HEK293 (cell line): ENCODE measurements around the gene ASCL5.

ENCODE experiments used
- CTCF ChIA-PET: fragments of 350-600 bp; formaldehyde crosslinking; extraction: SDS; loops from one replicate; lab custom pipeline; 2021; ENCODE audit warnings: antibody characterized with exemption; lab: Yijun Ruan, JAX
- POLR2A ChIA-PET: fragments of 300-600 bp; formaldehyde crosslinking; extraction: SDS; loops from one replicate; lab custom pipeline; 2020; ENCODE audit warnings: antibody characterized with exemption, inconsistent platforms; lab: Yijun Ruan, JAX
- H3K27ac ChIP-seq: fragments of 200-500 bp; sonication (Bioruptor generic); 2 replicates; pipeline ENCODE4 v1.5.1; 2014; ENCODE audit warnings: low read depth, low read length, control low read depth, inconsistent platforms; ENCODE audit errors: extremely low read depth
- H3K36me3 ChIP-seq, 2 experiments: fragments of 200-500 bp in 1 of 2; sonication (Bioruptor generic) in 1 of 2; 1 replicate in 1 of 2; 2 replicates in 1 of 2; pipeline ENCODE4 v1.5.1; 2014 to 2017; ENCODE audit warnings: inconsistent platforms in 2 of 2, low read length in 2 of 2; ENCODE audit not compliant: control insufficient read depth in 2 of 2, insufficient read depth in 1 of 2
- H3K4me1 ChIP-seq: fragments of 200-500 bp; sonication (Bioruptor generic); 2 replicates; pipeline ENCODE4 v1.5.1; 2014; ENCODE audit warnings: mild to moderate bottlenecking, low read length, inconsistent platforms; ENCODE audit not compliant: control insufficient read depth, insufficient read depth
- H3K4me3 ChIP-seq: 2 replicates; pipeline ENCODE4 v1.5.1; 2011; ENCODE audit warnings: low read depth, mild to moderate bottlenecking, control low read depth, low read length, moderate library complexity
- H3K9me3 ChIP-seq: fragments of 200-500 bp; sonication (Bioruptor generic); 2 replicates; pipeline ENCODE4 v1.5.1; 2014; ENCODE audit warnings: low read depth, low read length, inconsistent platforms; ENCODE audit not compliant: control insufficient read depth, insufficient read depth
- FEZF1 ChIP-seq: fragments of 450-650 bp; formaldehyde crosslinking; IDR thresholded peaks from 2 replicates; pipeline ENCODE4 v1.5.1; 2016; ENCODE audit warnings: missing biosample characterization, missing genetic modification characterization
- HOXA7 ChIP-seq: sonication (generic); formaldehyde crosslinking; IDR thresholded peaks from 2 replicates; pipeline ENCODE4 v1.8.1; 2022; ENCODE audit warnings: missing genetic modification reagents, borderline replicate concordance
- HOXC10 ChIP-seq: sonication (generic); formaldehyde crosslinking; IDR thresholded peaks from 2 replicates; pipeline ENCODE4 v1.8.1; 2023; ENCODE audit warnings: mild to moderate bottlenecking, missing genetic modification reagents
- KLF8 ChIP-seq: fragments of 450-650 bp; formaldehyde crosslinking; IDR thresholded peaks from 2 replicates; pipeline ENCODE4 v1.5.1; 2016; ENCODE audit warnings: missing biosample characterization, missing genetic modification characterization
- SCRT2 ChIP-seq: fragments of 450-650 bp; formaldehyde crosslinking; IDR thresholded peaks from 2 replicates; pipeline ENCODE4 v1.5.1; 2016; ENCODE audit warnings: missing biosample characterization, missing genetic modification characterization
- WT1 ChIP-seq: fragments of 450-650 bp; formaldehyde crosslinking; IDR thresholded peaks from 2 replicates; pipeline ENCODE4 v1.5.1; 2016; ENCODE audit warnings: missing biosample characterization, missing genetic modification characterization
- ZFP3 ChIP-seq: fragments of 450-650 bp; formaldehyde crosslinking; IDR thresholded peaks from 2 replicates; pipeline ENCODE4 v1.5.1; 2016; ENCODE audit warnings: low read depth, missing biosample characterization, missing genetic modification characterization
- ZNF174 ChIP-seq: fragments of 450-650 bp; formaldehyde crosslinking; IDR thresholded peaks from 2 replicates; pipeline ENCODE4 v1.5.0; 2017; ENCODE audit warnings: missing biosample characterization, mild to moderate bottlenecking, missing genetic modification characterization
- ZNF2 ChIP-seq: fragments of 450-650 bp; formaldehyde crosslinking; IDR thresholded peaks from 2 replicates; pipeline ENCODE4 v1.5.1; 2016; ENCODE audit warnings: missing biosample characterization, missing genetic modification characterization
- ZNF239 ChIP-seq: fragments of 450-650 bp; formaldehyde crosslinking; IDR thresholded peaks from 2 replicates; pipeline ENCODE4 v1.5.1; 2016; ENCODE audit warnings: missing biosample characterization, missing genetic modification characterization
- ZNF302 ChIP-seq: fragments of 450-650 bp; formaldehyde crosslinking; IDR thresholded peaks from 2 replicates; pipeline ENCODE4 v1.5.1; 2016; ENCODE audit warnings: missing biosample characterization, missing genetic modification characterization, low read depth
- ZNF311 ChIP-seq: fragments of 450-650 bp; formaldehyde crosslinking; IDR thresholded peaks from 2 replicates; pipeline ENCODE4 v1.5.1; 2017; ENCODE audit warnings: missing biosample characterization, missing genetic modification characterization, borderline replicate concordance
- ZNF404 ChIP-seq: fragments of 450-650 bp; formaldehyde crosslinking; IDR thresholded peaks from 2 replicates; pipeline ENCODE4 v1.5.1; 2017; ENCODE audit warnings: missing biosample characterization, missing genetic modification characterization
- ZNF624 ChIP-seq: fragments of 450-650 bp; formaldehyde crosslinking; IDR thresholded peaks from 2 replicates; pipeline ENCODE4 v1.5.1; 2017; ENCODE audit warnings: missing biosample characterization, missing genetic modification characterization
- ZNF830 ChIP-seq: fragments of 450-650 bp; IDR thresholded peaks from 2 replicates; pipeline ENCODE4 v1.5.0; 2018; ENCODE audit warnings: missing biosample characterization, missing genetic modification characterization, low read depth, mild to moderate bottlenecking, moderate library complexity
- ZXDB ChIP-seq: fragments of 450-650 bp; formaldehyde crosslinking; IDR thresholded peaks from 2 replicates; pipeline ENCODE4 v1.5.1; 2016; ENCODE audit warnings: missing biosample characterization, missing genetic modification characterization
- TF ChIP-seq, protein P1 (sequence below): fragments of 450-650 bp; formaldehyde crosslinking; IDR thresholded peaks from 2 replicates; pipeline ENCODE4 v1.5.1; 2017; ENCODE audit warnings: missing biosample characterization, missing genetic modification characterization
- TF ChIP-seq, protein P2 (sequence below): fragments of 450-650 bp; formaldehyde crosslinking; IDR thresholded peaks from 2 replicates; pipeline ENCODE4 v1.5.1; 2016; ENCODE audit warnings: missing biosample characterization, missing genetic modification characterization
- TF ChIP-seq, protein P3 (sequence below): fragments of 450-650 bp; formaldehyde crosslinking; IDR thresholded peaks from 2 replicates; pipeline ENCODE4 v1.5.1; 2017; ENCODE audit warnings: missing biosample characterization, missing genetic modification characterization
- TF ChIP-seq, protein P4 (sequence below): fragments of 450-650 bp; formaldehyde crosslinking; IDR thresholded peaks from 2 replicates; pipeline ENCODE4 v1.5.1; 2017; ENCODE audit warnings: missing biosample characterization, missing genetic modification characterization
- TF ChIP-seq, protein P5 (sequence below): fragments of 450-650 bp; formaldehyde crosslinking; IDR thresholded peaks from 2 replicates; pipeline ENCODE4 v1.5.1; 2016; ENCODE audit warnings: missing biosample characterization, missing genetic modification characterization
- TF ChIP-seq, protein P6 (sequence below): fragments of 450-650 bp; formaldehyde crosslinking; IDR thresholded peaks from 2 replicates; pipeline ENCODE4 v1.5.1; 2016; ENCODE audit warnings: missing biosample characterization, missing genetic modification characterization, borderline replicate concordance

Gene ASCL5

DNA sequence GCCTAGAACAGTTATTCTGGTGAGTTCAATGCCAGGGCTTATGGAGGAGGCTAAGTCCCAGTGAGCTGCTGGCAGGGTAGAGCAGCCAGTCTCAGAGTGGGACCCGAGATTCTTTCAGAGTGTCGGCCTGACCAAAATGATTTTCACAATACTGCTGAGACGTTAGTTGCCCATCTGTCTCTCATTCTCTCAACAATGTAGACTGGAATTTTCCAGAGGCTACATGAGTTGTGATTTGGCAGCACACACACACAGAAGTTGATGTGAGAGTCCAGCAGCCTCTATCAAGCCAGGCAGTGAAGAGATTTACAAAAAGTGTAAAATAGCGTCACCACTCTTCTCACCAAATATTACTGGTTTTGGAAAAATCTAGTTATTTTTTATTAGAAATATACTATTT is 36.4 kb downstream of the ASCL5 start:
- ChIA-PET POLR2A (no interaction called here), CTCF (interaction anchor here (0.6 to 1.6 kb wide), 3 partner anchors 19 to 74 kb away, joined by 3 to 4 read pairs (median 3); no protein-coding TSS in a partner anchor)
- H3K9me3 ChIP-seq = no peaks in the 10 kb centered on the region

DNA sequence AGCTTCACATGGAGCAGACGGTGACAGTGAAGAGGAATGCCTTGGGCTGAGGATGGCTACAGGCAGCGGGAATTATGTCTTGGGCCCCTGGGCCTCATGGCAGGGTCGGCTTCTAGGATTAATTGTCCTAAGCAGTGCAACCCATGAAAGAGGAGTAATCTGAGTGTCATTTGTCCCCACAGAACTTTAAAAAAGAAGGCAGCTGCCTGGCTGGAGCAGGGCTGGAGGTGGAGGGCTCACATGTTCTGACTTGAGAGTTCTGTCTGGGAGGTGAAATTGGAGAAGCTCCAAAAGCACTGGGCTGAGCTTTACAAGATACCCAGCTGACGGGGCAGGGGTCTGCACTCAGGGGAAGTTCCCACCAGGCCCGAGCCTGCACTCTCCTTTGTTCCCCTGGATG is 37.4 kb downstream of the ASCL5 start:
- Histone ChIP-seq H3K4me3 (no peak overlapping the region), H3K36me3 (no peaks in the 10 kb centered on the region), H3K27ac (no peak overlapping the region), H3K4me1 (no peaks in the 10 kb centered on the region), H3K9me3 (no peaks in the 10 kb centered on the region)
- TF ChIP-seq, protein P1, sequence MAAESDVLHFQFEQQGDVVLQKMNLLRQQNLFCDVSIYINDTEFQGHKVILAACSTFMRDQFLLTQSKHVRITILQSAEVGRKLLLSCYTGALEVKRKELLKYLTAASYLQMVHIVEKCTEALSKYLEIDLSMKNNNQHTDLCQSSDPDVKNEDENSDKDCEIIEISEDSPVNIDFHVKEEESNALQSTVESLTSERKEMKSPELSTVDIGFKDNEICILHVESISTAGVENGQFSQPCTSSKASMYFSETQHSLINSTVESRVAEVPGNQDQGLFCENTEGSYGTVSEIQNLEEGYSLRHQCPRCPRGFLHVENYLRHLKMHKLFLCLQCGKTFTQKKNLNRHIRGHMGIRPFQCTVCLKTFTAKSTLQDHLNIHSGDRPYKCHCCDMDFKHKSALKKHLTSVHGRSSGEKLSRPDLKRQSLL = no peak
- TF ChIP-seq HOXA7 (CRISPR knock-in tag) (no peak), ZNF624 (tag by site-specific recombination) (no peak), ZNF239 (tag by site-specific recombination) (no peak), ZNF2 (tag by site-specific recombination) (no peak), ZNF404 (tag by site-specific recombination) (no peak), ZNF302 (tag by site-specific recombination) (no peak), ZFP3 (no peak), HOXC10 (CRISPR knock-in tag) (no peak), WT1 (tag by site-specific recombination) (no peak), ZNF174 (no peak)
- TF ChIP-seq, protein P2, sequence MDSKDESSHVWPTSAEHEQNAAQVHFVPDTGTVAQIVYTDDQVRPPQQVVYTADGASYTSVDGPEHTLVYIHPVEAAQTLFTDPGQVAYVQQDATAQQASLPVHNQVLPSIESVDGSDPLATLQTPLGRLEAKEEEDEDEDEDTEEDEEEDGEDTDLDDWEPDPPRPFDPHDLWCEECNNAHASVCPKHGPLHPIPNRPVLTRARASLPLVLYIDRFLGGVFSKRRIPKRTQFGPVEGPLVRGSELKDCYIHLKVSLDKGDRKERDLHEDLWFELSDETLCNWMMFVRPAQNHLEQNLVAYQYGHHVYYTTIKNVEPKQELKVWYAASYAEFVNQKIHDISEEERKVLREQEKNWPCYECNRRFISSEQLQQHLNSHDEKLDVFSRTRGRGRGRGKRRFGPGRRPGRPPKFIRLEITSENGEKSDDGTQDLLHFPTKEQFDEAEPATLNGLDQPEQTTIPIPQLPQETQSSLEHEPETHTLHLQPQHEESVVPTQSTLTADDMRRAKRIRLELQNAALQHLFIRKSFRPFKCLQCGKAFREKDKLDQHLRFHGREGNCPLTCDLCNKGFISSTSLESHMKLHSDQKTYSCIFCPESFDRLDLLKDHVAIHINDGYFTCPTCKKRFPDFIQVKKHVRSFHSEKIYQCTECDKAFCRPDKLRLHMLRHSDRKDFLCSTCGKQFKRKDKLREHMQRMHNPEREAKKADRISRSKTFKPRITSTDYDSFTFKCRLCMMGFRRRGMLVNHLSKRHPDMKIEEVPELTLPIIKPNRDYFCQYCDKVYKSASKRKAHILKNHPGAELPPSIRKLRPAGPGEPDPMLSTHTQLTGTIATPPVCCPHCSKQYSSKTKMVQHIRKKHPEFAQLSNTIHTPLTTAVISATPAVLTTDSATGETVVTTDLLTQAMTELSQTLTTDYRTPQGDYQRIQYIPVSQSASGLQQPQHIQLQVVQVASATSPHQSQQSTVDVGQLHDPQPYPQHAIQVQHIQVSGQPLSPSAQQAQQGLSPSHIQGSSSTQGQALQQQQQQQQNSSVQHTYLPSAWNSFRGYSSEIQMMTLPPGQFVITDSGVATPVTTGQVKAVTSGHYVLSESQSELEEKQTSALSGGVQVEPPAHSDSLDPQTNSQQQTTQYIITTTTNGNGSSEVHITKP (tag by site-specific recombination) = no peak
- TF ChIP-seq, protein P3, sequence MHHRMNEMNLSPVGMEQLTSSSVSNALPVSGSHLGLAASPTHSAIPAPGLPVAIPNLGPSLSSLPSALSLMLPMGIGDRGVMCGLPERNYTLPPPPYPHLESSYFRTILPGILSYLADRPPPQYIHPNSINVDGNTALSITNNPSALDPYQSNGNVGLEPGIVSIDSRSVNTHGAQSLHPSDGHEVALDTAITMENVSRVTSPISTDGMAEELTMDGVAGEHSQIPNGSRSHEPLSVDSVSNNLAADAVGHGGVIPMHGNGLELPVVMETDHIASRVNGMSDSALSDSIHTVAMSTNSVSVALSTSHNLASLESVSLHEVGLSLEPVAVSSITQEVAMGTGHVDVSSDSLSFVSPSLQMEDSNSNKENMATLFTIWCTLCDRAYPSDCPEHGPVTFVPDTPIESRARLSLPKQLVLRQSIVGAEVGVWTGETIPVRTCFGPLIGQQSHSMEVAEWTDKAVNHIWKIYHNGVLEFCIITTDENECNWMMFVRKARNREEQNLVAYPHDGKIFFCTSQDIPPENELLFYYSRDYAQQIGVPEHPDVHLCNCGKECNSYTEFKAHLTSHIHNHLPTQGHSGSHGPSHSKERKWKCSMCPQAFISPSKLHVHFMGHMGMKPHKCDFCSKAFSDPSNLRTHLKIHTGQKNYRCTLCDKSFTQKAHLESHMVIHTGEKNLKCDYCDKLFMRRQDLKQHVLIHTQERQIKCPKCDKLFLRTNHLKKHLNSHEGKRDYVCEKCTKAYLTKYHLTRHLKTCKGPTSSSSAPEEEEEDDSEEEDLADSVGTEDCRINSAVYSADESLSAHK (tag by site-specific recombination) = no peak
- TF ChIP-seq, protein P4, sequence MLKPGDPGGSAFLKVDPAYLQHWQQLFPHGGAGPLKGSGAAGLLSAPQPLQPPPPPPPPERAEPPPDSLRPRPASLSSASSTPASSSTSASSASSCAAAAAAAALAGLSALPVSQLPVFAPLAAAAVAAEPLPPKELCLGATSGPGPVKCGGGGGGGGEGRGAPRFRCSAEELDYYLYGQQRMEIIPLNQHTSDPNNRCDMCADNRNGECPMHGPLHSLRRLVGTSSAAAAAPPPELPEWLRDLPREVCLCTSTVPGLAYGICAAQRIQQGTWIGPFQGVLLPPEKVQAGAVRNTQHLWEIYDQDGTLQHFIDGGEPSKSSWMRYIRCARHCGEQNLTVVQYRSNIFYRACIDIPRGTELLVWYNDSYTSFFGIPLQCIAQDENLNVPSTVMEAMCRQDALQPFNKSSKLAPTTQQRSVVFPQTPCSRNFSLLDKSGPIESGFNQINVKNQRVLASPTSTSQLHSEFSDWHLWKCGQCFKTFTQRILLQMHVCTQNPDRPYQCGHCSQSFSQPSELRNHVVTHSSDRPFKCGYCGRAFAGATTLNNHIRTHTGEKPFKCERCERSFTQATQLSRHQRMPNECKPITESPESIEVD (tag by site-specific recombination) = no peak
- TF ChIP-seq, protein P5, sequence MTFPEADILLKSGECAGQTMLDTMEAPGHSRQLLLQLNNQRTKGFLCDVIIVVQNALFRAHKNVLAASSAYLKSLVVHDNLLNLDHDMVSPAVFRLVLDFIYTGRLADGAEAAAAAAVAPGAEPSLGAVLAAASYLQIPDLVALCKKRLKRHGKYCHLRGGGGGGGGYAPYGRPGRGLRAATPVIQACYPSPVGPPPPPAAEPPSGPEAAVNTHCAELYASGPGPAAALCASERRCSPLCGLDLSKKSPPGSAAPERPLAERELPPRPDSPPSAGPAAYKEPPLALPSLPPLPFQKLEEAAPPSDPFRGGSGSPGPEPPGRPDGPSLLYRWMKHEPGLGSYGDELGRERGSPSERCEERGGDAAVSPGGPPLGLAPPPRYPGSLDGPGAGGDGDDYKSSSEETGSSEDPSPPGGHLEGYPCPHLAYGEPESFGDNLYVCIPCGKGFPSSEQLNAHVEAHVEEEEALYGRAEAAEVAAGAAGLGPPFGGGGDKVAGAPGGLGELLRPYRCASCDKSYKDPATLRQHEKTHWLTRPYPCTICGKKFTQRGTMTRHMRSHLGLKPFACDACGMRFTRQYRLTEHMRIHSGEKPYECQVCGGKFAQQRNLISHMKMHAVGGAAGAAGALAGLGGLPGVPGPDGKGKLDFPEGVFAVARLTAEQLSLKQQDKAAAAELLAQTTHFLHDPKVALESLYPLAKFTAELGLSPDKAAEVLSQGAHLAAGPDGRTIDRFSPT (tag by site-specific recombination) = no peak
- ChIA-PET CTCF (interaction anchor here (0.6 to 1.6 kb wide), 4 partner anchors 11 to 140 kb away, joined by 3 to 5 read pairs (median 4); no protein-coding TSS in a partner anchor), POLR2A (no interaction called here)

More for the DNA sequence above, 36.4 kb downstream of the ASCL5 start:
- Histone ChIP-seq H3K36me3 (no peaks in the 10 kb centered on the region), H3K4me3 (no peak overlapping the region), H3K27ac (no peak overlapping the region), H3K4me1 (no peaks in the 10 kb centered on the region)
- no peak for TF ChIP-seq ZXDB (tag by site-specific recombination)
- TF ChIP-seq ZNF830 (tag by site-specific recombination) = no peak
- no peak for TF ChIP-seq FEZF1 (tag by site-specific recombination)
- no peak for TF ChIP-seq KLF8 (tag by site-specific recombination)
- no peak for TF ChIP-seq SCRT2 (tag by site-specific recombination)
- no peak for TF ChIP-seq ZNF311 (tag by site-specific recombination)
- TF ChIP-seq, protein P6, sequence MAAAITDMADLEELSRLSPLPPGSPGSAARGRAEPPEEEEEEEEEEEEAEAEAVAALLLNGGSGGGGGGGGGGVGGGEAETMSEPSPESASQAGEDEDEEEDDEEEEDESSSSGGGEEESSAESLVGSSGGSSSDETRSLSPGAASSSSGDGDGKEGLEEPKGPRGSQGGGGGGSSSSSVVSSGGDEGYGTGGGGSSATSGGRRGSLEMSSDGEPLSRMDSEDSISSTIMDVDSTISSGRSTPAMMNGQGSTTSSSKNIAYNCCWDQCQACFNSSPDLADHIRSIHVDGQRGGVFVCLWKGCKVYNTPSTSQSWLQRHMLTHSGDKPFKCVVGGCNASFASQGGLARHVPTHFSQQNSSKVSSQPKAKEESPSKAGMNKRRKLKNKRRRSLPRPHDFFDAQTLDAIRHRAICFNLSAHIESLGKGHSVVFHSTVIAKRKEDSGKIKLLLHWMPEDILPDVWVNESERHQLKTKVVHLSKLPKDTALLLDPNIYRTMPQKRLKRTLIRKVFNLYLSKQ (tag by site-specific recombination) = no peak
